Measurements from ENCODE around the gene GANC.

DNA sequence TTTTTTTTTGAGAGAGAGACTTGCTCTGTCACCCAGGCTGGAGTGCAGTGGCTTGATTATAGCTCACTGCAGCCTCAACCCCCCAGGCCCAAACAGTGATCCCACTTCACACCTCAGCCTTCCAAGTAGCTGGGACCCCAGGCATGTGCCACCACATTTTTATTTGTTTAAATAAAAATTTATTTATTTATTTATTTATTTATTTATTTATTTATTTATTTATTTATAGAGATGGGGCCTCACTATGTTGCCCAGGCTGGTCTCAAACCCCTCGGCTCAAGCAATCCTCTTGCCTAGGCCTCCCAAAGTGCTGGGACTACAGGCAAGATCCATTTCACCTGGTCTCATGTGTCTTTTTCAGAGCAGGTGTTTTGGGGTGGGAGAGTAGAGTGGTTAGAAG, 101.8 kb downstream of the GANC start:
- TF ChIP-seq, protein P1, sequence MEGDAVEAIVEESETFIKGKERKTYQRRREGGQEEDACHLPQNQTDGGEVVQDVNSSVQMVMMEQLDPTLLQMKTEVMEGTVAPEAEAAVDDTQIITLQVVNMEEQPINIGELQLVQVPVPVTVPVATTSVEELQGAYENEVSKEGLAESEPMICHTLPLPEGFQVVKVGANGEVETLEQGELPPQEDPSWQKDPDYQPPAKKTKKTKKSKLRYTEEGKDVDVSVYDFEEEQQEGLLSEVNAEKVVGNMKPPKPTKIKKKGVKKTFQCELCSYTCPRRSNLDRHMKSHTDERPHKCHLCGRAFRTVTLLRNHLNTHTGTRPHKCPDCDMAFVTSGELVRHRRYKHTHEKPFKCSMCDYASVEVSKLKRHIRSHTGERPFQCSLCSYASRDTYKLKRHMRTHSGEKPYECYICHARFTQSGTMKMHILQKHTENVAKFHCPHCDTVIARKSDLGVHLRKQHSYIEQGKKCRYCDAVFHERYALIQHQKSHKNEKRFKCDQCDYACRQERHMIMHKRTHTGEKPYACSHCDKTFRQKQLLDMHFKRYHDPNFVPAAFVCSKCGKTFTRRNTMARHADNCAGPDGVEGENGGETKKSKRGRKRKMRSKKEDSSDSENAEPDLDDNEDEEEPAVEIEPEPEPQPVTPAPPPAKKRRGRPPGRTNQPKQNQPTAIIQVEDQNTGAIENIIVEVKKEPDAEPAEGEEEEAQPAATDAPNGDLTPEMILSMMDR (IDR thresholded peaks at IDR 0.05; ENCODE audit: low read length), result no peak
- TF ChIP-seq EZH2phosphoT487 (IDR thresholded peaks at IDR 0.05; ENCODE audit: low read length), result no peak
- TF ChIP-seq EZH2 (optimal IDR thresholded peaks at IDR 0.05; ENCODE audit: low read depth, low read length), result no peak

All from MM.1S (cell line).